CD4-positive, alpha-beta memory T cell (primary cell): ENCODE results near the gene TSPYL6. TPM values are rescaled to one million over a fixed set of nuclear protein-coding genes. Genes with fewer than 3 reads are reported as not detected.

ENCODE experiments used
- CTCF ChIA-PET: fragments of 350-600 bp; sonication (Branson Sonifier 250); formaldehyde crosslinking; loops from one replicate; lab custom pipeline; 2021; ENCODE audit warnings: inconsistent platforms; ENCODE audit not compliant: partially characterized antibody; lab: Charles Lee
- POLR2A ChIA-PET: fragments of 350-600 bp; sonication (Branson Sonifier 250); formaldehyde crosslinking; loops from one replicate; lab custom pipeline; 2021; ENCODE audit not compliant: partially characterized antibody; lab: Charles Lee
- DNase-seq, 5 donors: peaks; one replicate each; pipeline versions ENCODE4 v3.0.0 to v3.0.0-alpha.2; 2020 to 2022; ENCODE audit warnings: mixed read lengths in 1 of 5
- H3K27ac ChIP-seq: one replicate; pipeline ENCODE4 v1.7.0; 2013; ENCODE audit warnings: low read depth, low read length
- H3K27me3 ChIP-seq: 2 replicates; pipeline ENCODE4 v1.7.0; 2013; ENCODE audit warnings: mild to moderate bottlenecking, low read length, moderate library complexity; ENCODE audit not compliant: insufficient read depth
- H3K36me3 ChIP-seq: 2 replicates; pipeline ENCODE4 v1.7.0; 2013; ENCODE audit warnings: mild to moderate bottlenecking, low read length, moderate library complexity; ENCODE audit not compliant: insufficient read depth
- H3K4me1 ChIP-seq: 2 replicates; pipeline ENCODE4 v1.7.0; 2013; ENCODE audit warnings: mild to moderate bottlenecking, low read length, moderate library complexity; ENCODE audit not compliant: insufficient read depth
- H3K4me3 ChIP-seq, 2 donors: one replicate each; pipeline ENCODE4 v1.7.0; 2013; ENCODE audit warnings: low read length in 2 of 2, mild to moderate bottlenecking in 1 of 2
- H3K9me3 ChIP-seq, 2 donors: one replicate each; pipeline ENCODE4 v1.7.0; 2013; ENCODE audit warnings: low read length in 2 of 2, control low read depth in 1 of 2; ENCODE audit not compliant: control insufficient read depth in 1 of 2
- H3K27ac Mint-ChIP-seq, 7 donors: one replicate each; pipeline ENCODE4 v1.8.0; 2020 to 2021; ENCODE audit warnings: mixed read lengths in 7 of 7, mild to moderate bottlenecking in 6 of 7, inconsistent platforms in 3 of 7, moderate library complexity in 3 of 7
- H3K27me3 Mint-ChIP-seq, 2 donors: one replicate each; pipeline ENCODE4 v1.8.0; 2020 to 2021; ENCODE audit warnings: mixed read lengths in 2 of 2
- H3K36me3 Mint-ChIP-seq, 2 donors: one replicate each; pipeline ENCODE4 v1.8.0; 2020 to 2021; ENCODE audit warnings: mixed read lengths in 2 of 2, inconsistent platforms in 1 of 2, mild to moderate bottlenecking in 1 of 2
- H3K4me1 Mint-ChIP-seq, 4 donors: one replicate each; pipeline ENCODE4 v1.8.0; 2020 to 2021; ENCODE audit warnings: mixed read lengths in 4 of 4, mild to moderate bottlenecking in 1 of 4
- H3K4me3 Mint-ChIP-seq, 8 donors: one replicate each; pipeline ENCODE4 v1.8.0; 2020 to 2021; ENCODE audit warnings: mixed read lengths in 8 of 8, mild to moderate bottlenecking in 7 of 8, moderate library complexity in 6 of 8, inconsistent platforms in 3 of 8
- H3K9me3 Mint-ChIP-seq, 8 donors: one replicate each; pipeline ENCODE4 v1.8.0; 2020 to 2021; ENCODE audit warnings: mixed read lengths in 8 of 8, mild to moderate bottlenecking in 5 of 8, inconsistent platforms in 3 of 8, moderate library complexity in 1 of 8
- intact Hi-C: fragments of 100-400 bp; cut with micrococcal nuclease; formaldehyde crosslinking; loops from one replicate; pipeline ENCODE4 v1.15.1; 2023
- polyA plus RNA-seq, 2 donors: library from polyadenylated mRNA; unstranded; fragments of 300-500 nt; fragmentation: Illumina TruSeq; gene quantifications; one replicate each; pipeline ENCODE4 v1.2.3, GENCODE V29; 2021
- total RNA-seq, 2 experiments: library from RNA; stranded (reverse); gene quantifications; one replicate each; pipeline ENCODE4 v1.2.3, GENCODE V29; 2021

TSPYL6 gene
- total and polyA plus RNA-seq, 4 experiments from 2014 or later, result not detected

- H3K4me1 Mint-ChIP-seq, result no peaks in the 10 kb centered on the region
- H3K27me3 Mint-ChIP-seq, result no peaks in the 10 kb centered on the region
- Histone ChIP-seq H3K9me3 (no peaks in the 10 kb centered on the region), H3K4me1 (no peaks in the 10 kb centered on the region), H3K36me3 (no peaks in the 10 kb centered on the region), H3K27ac (no peak overlapping the region), H3K27me3 (no peaks in the 10 kb centered on the region), H3K4me3 (no peak overlapping the region)
- peaks cover 0 to 7% (median 2%) of the 10 kb centered on the region in 8 donors for H3K9me3 Mint-ChIP-seq
- no peak for DNase-seq
- H3K4me3 Mint-ChIP-seq, result no peak overlapping the region
- ChIA-PET POLR2A (no interaction called here), CTCF (no interaction called here)
- intact Hi-C loops, result no loop called here
- H3K36me3 Mint-ChIP-seq, result peaks cover 11 to 38% of the 10 kb centered on the region in 2 donors
- H3K27ac Mint-ChIP-seq, result no peak overlapping the region
Observed at GRCh38 chr2:54258166-54258565, 2.1 kb upstream of the TSPYL6 start.

GRCh38 chr2:54255230-54256090 is 569 bp downstream of the TSPYL6 start:
- intact Hi-C loops, result no loop called here
- no peaks in the 10 kb centered on the region for H3K27me3 ChIP-seq
- Mint-ChIP-seq H3K4me3 (no peak overlapping the region), H3K9me3 (peaks cover 0 to 7% (median under 1%) of the 10 kb centered on the region in 8 donors), H3K27me3 (no peaks in the 10 kb centered on the region), H3K4me1 (peaks cover 0 to 2% (median 0%) of the 10 kb centered on the region in 4 donors), H3K27ac (no peak overlapping the region), H3K36me3 (peaks cover 17 to 45% of the 10 kb centered on the region in 2 donors)
- POLR2A ChIA-PET, result no interaction called here
- H3K27ac ChIP-seq, result no peak overlapping the region
- H3K9me3 ChIP-seq, result no peaks in the 10 kb centered on the region
- no peaks in the 10 kb centered on the region for H3K4me1 ChIP-seq
- CTCF ChIA-PET, result no interaction called here
- no peak overlapping the region for H3K4me3 ChIP-seq
- DNase-seq, result no peak
- H3K36me3 ChIP-seq, result no peaks in the 10 kb centered on the region

- H3K36me3 ChIP-seq, result no peaks in the 10 kb centered on the region
- no peaks in the 10 kb centered on the region for H3K27me3 Mint-ChIP-seq
- peaks cover 0 to 7% (median under 1%) of the 10 kb centered on the region in 8 donors for H3K9me3 Mint-ChIP-seq
- DNase-seq, result no peak
- H3K27ac Mint-ChIP-seq, result no peak overlapping the region
- no peak overlapping the region for H3K27ac ChIP-seq
- no peak overlapping the region for H3K4me3 Mint-ChIP-seq
- H3K4me1 ChIP-seq, result no peaks in the 10 kb centered on the region
- POLR2A ChIA-PET, result no interaction called here
- intact Hi-C loops, result no loop called here
- peaks cover 17 to 45% of the 10 kb centered on the region in 2 donors for H3K36me3 Mint-ChIP-seq
- H3K9me3 ChIP-seq, result no peaks in the 10 kb centered on the region
- H3K4me3 ChIP-seq, result no peak overlapping the region
- CTCF ChIA-PET, result no interaction called here
- peaks cover 0 to 2% (median 0%) of the 10 kb centered on the region in 4 donors for H3K4me1 Mint-ChIP-seq
- no peaks in the 10 kb centered on the region for H3K27me3 ChIP-seq
Observed at GRCh38 chr2:54254180-54254579, 1.8 kb downstream of the TSPYL6 start.

- Mint-ChIP-seq H3K4me1 (peaks cover 0 to 2% (median 0%) of the 10 kb centered on the region in 4 donors), H3K9me3 (peaks cover 0 to 2% (median 0%) of the 10 kb centered on the region in 8 donors)
- H3K27me3 ChIP-seq, result no peaks in the 10 kb centered on the region
Observed at GRCh38 chr2:54249629-54250028, 6.4 kb downstream of the TSPYL6 start.

GRCh38 chr2:54247115-54247514 is 8.9 kb downstream of the TSPYL6 start:
- ChIA-PET CTCF (no interaction called here), POLR2A (no interaction called here)
- Histone ChIP-seq H3K36me3 (no peaks in the 10 kb centered on the region), H3K27me3 (no peaks in the 10 kb centered on the region), H3K4me1 (no peaks in the 10 kb centered on the region), H3K4me3 (no peak overlapping the region), H3K27ac (no peak overlapping the region), H3K9me3 (no peaks in the 10 kb centered on the region)
- intact Hi-C loops, result no loop called here
- Mint-ChIP-seq H3K36me3 (peaks cover 7 to 29% of the 10 kb centered on the region in 2 donors), H3K27ac (no peak overlapping the region), H3K27me3 (no peaks in the 10 kb centered on the region), H3K4me3 (no peak overlapping the region), H3K4me1 (peaks cover 0 to 2% (median 0%) of the 10 kb centered on the region in 4 donors), H3K9me3 (peaks cover 0 to 2% (median 0%) of the 10 kb centered on the region in 8 donors)
- no peak for DNase-seq

More at GRCh38 chr2:54249629-54250028, 6.4 kb downstream of the TSPYL6 start:
- CTCF ChIA-PET, result interaction anchor here (0.7 kb wide), 1 partner anchor 67 kb away, joined by 3 read pairs; no protein-coding TSS in a partner anchor
- H3K4me3 Mint-ChIP-seq, result no peak overlapping the region
- intact Hi-C loops, result no loop called here
- peaks cover 19 to 48% of the 10 kb centered on the region in 2 donors for H3K36me3 Mint-ChIP-seq
- Histone ChIP-seq H3K4me3 (no peak overlapping the region), H3K36me3 (no peaks in the 10 kb centered on the region), H3K9me3 (no peaks in the 10 kb centered on the region), H3K27ac (no peak overlapping the region), H3K4me1 (no peaks in the 10 kb centered on the region)
- H3K27ac Mint-ChIP-seq, result no peak overlapping the region
- no peaks in the 10 kb centered on the region for H3K27me3 Mint-ChIP-seq
- no peak for DNase-seq
- POLR2A ChIA-PET, result no interaction called here

GRCh38 chr2:54240515-54241469 is 15.2 kb downstream of the TSPYL6 start:
- peaks cover 6 to 34% of the 10 kb centered on the region in 2 donors for H3K36me3 Mint-ChIP-seq
- H3K4me1 Mint-ChIP-seq, result no peaks in the 10 kb centered on the region
- Histone ChIP-seq H3K27me3 (no peaks in the 10 kb centered on the region), H3K36me3 (no peaks in the 10 kb centered on the region), H3K27ac (no peak overlapping the region), H3K4me1 (no peaks in the 10 kb centered on the region), H3K4me3 (no peak overlapping the region), H3K9me3 (no peaks in the 10 kb centered on the region)
- POLR2A ChIA-PET, result no interaction called here
- no peaks in the 10 kb centered on the region for H3K27me3 Mint-ChIP-seq
- no peak overlapping the region for H3K4me3 Mint-ChIP-seq
- CTCF ChIA-PET, result no interaction called here
- intact Hi-C loops, result no loop called here
- DNase-seq, result no peak
- H3K27ac Mint-ChIP-seq, result no peak overlapping the region
- H3K9me3 Mint-ChIP-seq, result peaks cover 0 to 8% (median 3%) of the 10 kb centered on the region in 8 donors

GRCh38 chr2:54239427-54239826 is 16.6 kb downstream of the TSPYL6 start:
- H3K27ac Mint-ChIP-seq, result no peak overlapping the region

More at GRCh38 chr2:54239427-54239826, 16.6 kb downstream of the TSPYL6 start:
- no peak for DNase-seq
- Histone ChIP-seq H3K27me3 (no peaks in the 10 kb centered on the region), H3K27ac (no peak overlapping the region), H3K9me3 (no peaks in the 10 kb centered on the region), H3K4me1 (no peaks in the 10 kb centered on the region), H3K4me3 (no peak overlapping the region), H3K36me3 (no peaks in the 10 kb centered on the region)
- Mint-ChIP-seq H3K9me3 (peaks cover 0 to 8% (median 3%) of the 10 kb centered on the region in 8 donors), H3K4me1 (no peaks in the 10 kb centered on the region), H3K4me3 (no peak overlapping the region), H3K27me3 (no peaks in the 10 kb centered on the region), H3K36me3 (peaks cover 6 to 28% of the 10 kb centered on the region in 2 donors)
- ChIA-PET CTCF (no interaction called here), POLR2A (no interaction called here)
- intact Hi-C loops, result no loop called here
